ENCODE measurements around the gene CACNG3. TPM values are rescaled to one million over a fixed set of nuclear protein-coding genes. Genes with fewer than 3 reads are reported as not detected.

Gene CACNG3
- not detected for total RNA-seq
- polyA plus RNA-seq (2013, experiment 1 of 2): 0.28 TPM
- 0.41 TPM for polyA plus RNA-seq (2013, experiment 2 of 2)
- long read RNA-seq, experiment 1: 0 reads
- long read RNA-seq, experiment 2: 0 reads
- long read RNA-seq, experiment 3: 0 reads
- long read RNA-seq, experiment 4, partial matches to known transcripts: 2 of 2 reads
- long read RNA-seq, experiment 4, other reads (novel, unspliced or antisense): 0 of 2 reads

GRCh38 chr16:24255456-24256371 is at the start of gene CACNG3:
TSS of gene CACNG3 (plus strand) at chr16:24256335. CDS start at chr16:24256755, 420 bp downstream.
- no peak for TF ChIP-seq CTCF (conservative IDR thresholded peaks at IDR 0.05)
- no peak within 1 kb of the TSS for H3K27ac ChIP-seq (ENCODE audit: low read depth, low read length)
- peak within 1 kb of the TSS; percentile 52 for H3K4me3 Mint-ChIP-seq
- H3K27ac Mint-ChIP-seq: no peak within 1 kb of the TSS
- no peaks in the 10 kb centered on the region for H3K9me3 Mint-ChIP-seq
- no peaks in the 10 kb centered on the region for H3K36me3 ChIP-seq (ENCODE audit: control insufficient read depth, insufficient read depth, low read length)
- peaks cover 61% of the 10 kb centered on the region for H3K27me3 ChIP-seq (ENCODE audit: control insufficient read depth, insufficient read depth, low read length, poor library complexity, severe bottlenecking)
- H3K9me3 ChIP-seq (ENCODE audit: control insufficient read depth, low read length): no peaks in the 10 kb centered on the region
- no peaks in the 10 kb centered on the region for H3K4me1 ChIP-seq (ENCODE audit: control insufficient read depth, insufficient read depth, low read length)
- H3K4me1 Mint-ChIP-seq: peaks cover 12% of the 10 kb centered on the region
- no peak within 1 kb of the TSS for H3K9ac ChIP-seq (ENCODE audit: extremely low read depth, low read length, poor library complexity, severe bottlenecking)
- 4 to 5% methylated on average over 19 to 54 of the region's 54 CpGs for WGBS, 2 experiments (ENCODE audit: insufficient coverage in 1 of 2, insufficient read length in 1 of 2)
- peaks cover 62% of the 10 kb centered on the region for H3K27me3 Mint-ChIP-seq (ENCODE audit: insufficient read depth)
- peak within 1 kb of the TSS; percentile 70 for H3K4me3 ChIP-seq (ENCODE audit: low read length)
- H3K36me3 Mint-ChIP-seq (ENCODE audit: low read depth): no peaks in the 10 kb centered on the region
- DNase-seq: peak; percentile 96

GRCh38 chr16:24206926-24207325 is 49.2 kb upstream of the CACNG3 start:
- H3K27me3 Mint-ChIP-seq (ENCODE audit: insufficient read depth): peaks cover 60% of the 10 kb centered on the region
- 75 to 79% methylated on average over 1 to 3 of the region's 3 CpGs for WGBS, 2 experiments (ENCODE audit: insufficient coverage in 1 of 2, insufficient read length in 1 of 2)
- no peak for TF ChIP-seq CTCF (conservative IDR thresholded peaks at IDR 0.05)
- H3K36me3 Mint-ChIP-seq (ENCODE audit: low read depth): no peaks in the 10 kb centered on the region
- H3K9me3 Mint-ChIP-seq: peaks cover 2% of the 10 kb centered on the region
- Histone ChIP-seq H3K36me3 (ENCODE audit: control insufficient read depth, insufficient read depth, low read length) (no peaks in the 10 kb centered on the region), H3K9me3 (ENCODE audit: control insufficient read depth, low read length) (peaks cover 16% of the 10 kb centered on the region), H3K27ac (ENCODE audit: low read depth, low read length) (no peak overlapping the region), H3K27me3 (ENCODE audit: control insufficient read depth, insufficient read depth, low read length, poor library complexity, severe bottlenecking) (peaks cover 50% of the 10 kb centered on the region), H3K4me1 (ENCODE audit: control insufficient read depth, insufficient read depth, low read length) (peaks cover 4% of the 10 kb centered on the region), H3K4me3 (ENCODE audit: low read length) (no peak overlapping the region), H3K9ac (ENCODE audit: extremely low read depth, low read length, poor library complexity, severe bottlenecking) (no peak overlapping the region)
- no peak for DNase-seq
- H3K4me3 Mint-ChIP-seq: no peak overlapping the region
- no peak overlapping the region for H3K27ac Mint-ChIP-seq
- peaks cover 44% of the 10 kb centered on the region for H3K4me1 Mint-ChIP-seq

GRCh38 chr16:24208710-24209109 is 47.4 kb upstream of the CACNG3 start:
- H3K9me3 Mint-ChIP-seq: no peaks in the 10 kb centered on the region
- peaks cover 51% of the 10 kb centered on the region for H3K27me3 Mint-ChIP-seq (ENCODE audit: insufficient read depth)
- no peak overlapping the region for H3K9ac ChIP-seq (ENCODE audit: extremely low read depth, low read length, poor library complexity, severe bottlenecking)
- peak; percentile 85 for DNase-seq
- peak overlapping the region; percentile 42 for H3K27ac ChIP-seq (ENCODE audit: low read depth, low read length)
- H3K27ac Mint-ChIP-seq: no peak overlapping the region
- peak overlapping the region; percentile 59 for H3K4me3 ChIP-seq (ENCODE audit: low read length)
- peaks cover 39% of the 10 kb centered on the region for H3K4me1 Mint-ChIP-seq
- H3K9me3 ChIP-seq (ENCODE audit: control insufficient read depth, low read length): no peaks in the 10 kb centered on the region
- H3K4me1 ChIP-seq (ENCODE audit: control insufficient read depth, insufficient read depth, low read length): peaks cover 4% of the 10 kb centered on the region
- H3K27me3 ChIP-seq (ENCODE audit: control insufficient read depth, insufficient read depth, low read length, poor library complexity, severe bottlenecking): peaks cover 34% of the 10 kb centered on the region
- 5 to 15% methylated on average over 4 to 5 of the region's 5 CpGs for WGBS, 2 experiments (ENCODE audit: insufficient coverage in 1 of 2, insufficient read length in 1 of 2)
- no peaks in the 10 kb centered on the region for H3K36me3 ChIP-seq (ENCODE audit: control insufficient read depth, insufficient read depth, low read length)
- H3K36me3 Mint-ChIP-seq (ENCODE audit: low read depth): no peaks in the 10 kb centered on the region
- no peak overlapping the region for H3K4me3 Mint-ChIP-seq
- no peak for TF ChIP-seq CTCF (conservative IDR thresholded peaks at IDR 0.05)

Data from endodermal cell (in vitro differentiated cells).